WTC11 (cell line): ENCODE measurements around the gene BIRC2.

Experiments used
- AFF4 ChIP-seq: sonication (generic); formaldehyde crosslinking; IDR thresholded peaks from 2 replicates; pipeline ENCODE4 v1.8.1; 2023; ENCODE audit warnings: mild to moderate bottlenecking, missing genetic modification reagents, borderline replicate concordance
- ATF1 ChIP-seq: sonication (generic); formaldehyde crosslinking; IDR thresholded peaks from 2 replicates; pipeline ENCODE4 v1.8.1; 2023; ENCODE audit warnings: mild to moderate bottlenecking, moderate library complexity, missing genetic modification reagents
- CTCF ChIP-seq: fragments of 200-600 bp; IDR thresholded peaks from 2 replicates; pipeline ENCODE4 v1.8.0; 2022; ENCODE audit warnings: antibody characterized with exemption
- FOXP1 ChIP-seq: sonication (generic); formaldehyde crosslinking; IDR thresholded peaks from 2 replicates; pipeline ENCODE4 v1.8.0; 2022; ENCODE audit warnings: missing genetic modification reagents, mild to moderate bottlenecking, moderate library complexity, borderline replicate concordance
- NFYB ChIP-seq: sonication (generic); formaldehyde crosslinking; conservative IDR thresholded peaks from 2 replicates; pipeline ENCODE4 v1.8.0; 2022; ENCODE audit warnings: low read depth, missing genetic modification reagents
- NR2C2 ChIP-seq: sonication (generic); formaldehyde crosslinking; IDR thresholded peaks from 2 replicates; pipeline ENCODE4 v1.8.0; 2022; ENCODE audit warnings: mild to moderate bottlenecking, missing genetic modification reagents
- RELA ChIP-seq: sonication (generic); formaldehyde crosslinking; IDR thresholded peaks from 2 replicates; pipeline ENCODE4 v1.8.1; 2022; ENCODE audit warnings: missing genetic modification reagents, mild to moderate bottlenecking, borderline replicate concordance
- USF1 ChIP-seq: sonication (generic); formaldehyde crosslinking; IDR thresholded peaks from 2 replicates; pipeline ENCODE4 v1.8.0; 2022; ENCODE audit warnings: mild to moderate bottlenecking, missing genetic modification reagents

GRCh38 chr11:102416976-102417375 lies 70.0 kb downstream of the BIRC2 start:
- no peak for TF ChIP-seq AFF4 (CRISPR knock-in tag)
- TF ChIP-seq USF1 (CRISPR knock-in tag) = no peak
- no peak for TF ChIP-seq CTCF
- no peak for TF ChIP-seq FOXP1 (CRISPR knock-in tag)
- no peak for TF ChIP-seq ATF1 (CRISPR knock-in tag)
- TF ChIP-seq NFYB (CRISPR knock-in tag) = no peak
- no peak for TF ChIP-seq RELA (CRISPR knock-in tag)
- no peak for TF ChIP-seq NR2C2 (CRISPR knock-in tag)
